ENCODE measurements around the gene CCDC30.

CCDC30 gene

GRCh38 chr1:42462828-42463763, at the start of gene CCDC30:
Gene CCDC30 (plus strand): TSS chr1:42463286. CDS start chr1:42480552, 17,266 bp downstream.
- peak; percentile 97 for DNase-seq (ENCODE audit: low read depth)
- H3K4me3 ChIP-seq (ENCODE audit: low read depth, low read length) = peak within 1 kb of the TSS; percentile 74
- in situ Hi-C loops (cut with HindIII; ENCODE audit: low sequenced_read_pairs) = no loop called here
- TF ChIP-seq CTCF (IDR thresholded peaks at IDR 0.05; ENCODE audit: low read depth, low read length, missing control alignments) = no peak

- DNase-seq (ENCODE audit: low read depth) = no peak
- no peak for TF ChIP-seq CTCF (IDR thresholded peaks at IDR 0.05; ENCODE audit: low read depth, low read length, missing control alignments)
- in situ Hi-C loops (cut with HindIII; ENCODE audit: low sequenced_read_pairs) = no loop called here
- H3K4me3 ChIP-seq (ENCODE audit: low read depth, low read length) = no peak overlapping the region
Measured at GRCh38 chr1:42414551-42415496, 48.3 kb upstream of the CCDC30 start.

GRCh38 chr1:42417166-42417565, 45.9 kb upstream of the CCDC30 start:
- in situ Hi-C loops (cut with HindIII; ENCODE audit: low sequenced_read_pairs) = no loop called here
- no peak overlapping the region for H3K4me3 ChIP-seq (ENCODE audit: low read depth, low read length)
- no peak for DNase-seq (ENCODE audit: low read depth)
- TF ChIP-seq CTCF (IDR thresholded peaks at IDR 0.05; ENCODE audit: low read depth, low read length, missing control alignments) = no peak

GRCh38 chr1:42418516-42418915, 44.6 kb upstream of the CCDC30 start:
- H3K4me3 ChIP-seq (ENCODE audit: low read depth, low read length) = no peak overlapping the region
- DNase-seq (ENCODE audit: low read depth) = no peak
- in situ Hi-C loops (cut with HindIII; ENCODE audit: low sequenced_read_pairs) = no loop called here
- TF ChIP-seq CTCF (IDR thresholded peaks at IDR 0.05; ENCODE audit: low read depth, low read length, missing control alignments) = no peak

- no peak for TF ChIP-seq CTCF (IDR thresholded peaks at IDR 0.05; ENCODE audit: low read depth, low read length, missing control alignments)
- no peak for DNase-seq (ENCODE audit: low read depth)
- H3K4me3 ChIP-seq (ENCODE audit: low read depth, low read length) = no peak overlapping the region
- in situ Hi-C loops (cut with HindIII; ENCODE audit: low sequenced_read_pairs) = no loop called here
Measured at GRCh38 chr1:42419126-42419821, 43.8 kb upstream of the CCDC30 start.

GRCh38 chr1:42420121-42420520, 43.0 kb upstream of the CCDC30 start:
- no peak overlapping the region for H3K4me3 ChIP-seq (ENCODE audit: low read depth, low read length)
- no peak for TF ChIP-seq CTCF (IDR thresholded peaks at IDR 0.05; ENCODE audit: low read depth, low read length, missing control alignments)
- no peak for DNase-seq (ENCODE audit: low read depth)
- in situ Hi-C loops (cut with HindIII; ENCODE audit: low sequenced_read_pairs) = no loop called here

All from astrocyte of the cerebellum (primary cell).